GM12873 (cell line): ENCODE measurements around the gene CCL25.

Experiments
- CTCF ChIP-seq: IDR thresholded peaks from 2 replicates; pipeline ENCODE4 v1.5.1; 2012; ENCODE audit warnings: low read depth, mild to moderate bottlenecking, moderate library complexity, low read length, control low read depth; ENCODE audit not compliant: insufficient read depth; ENCODE audit errors: missing control alignments

CCL25 gene

GRCh38 chr19:8022275-8022674, 30.3 kb upstream of the CCL25 start:
- no peak for TF ChIP-seq CTCF

- no peak for TF ChIP-seq CTCF
Measured at GRCh38 chr19:8023371-8023770, 29.2 kb upstream of the CCL25 start.

- TF ChIP-seq CTCF: no peak
Measured at GRCh38 chr19:8025316-8025715, 27.2 kb upstream of the CCL25 start.

GRCh38 chr19:8028951-8029491, 23.5 kb upstream of the CCL25 start:
- no peak for TF ChIP-seq CTCF

GRCh38 chr19:8030960-8031359, 21.6 kb upstream of the CCL25 start:
- no peak for TF ChIP-seq CTCF

- no peak for TF ChIP-seq CTCF
Measured at GRCh38 chr19:8034178-8034525, 18.4 kb upstream of the CCL25 start.

GRCh38 chr19:8036434-8037099, 16.0 kb upstream of the CCL25 start:
- TF ChIP-seq CTCF: no peak
